ENCODE data around the gene PNPO. TPM values are rescaled to one million over a fixed set of nuclear protein-coding genes. Genes with fewer than 3 reads are reported as not detected.

PNPO gene
- total and polyA plus RNA-seq, 2 of the 8 experiments (the other 6 are each of a cell fraction or from before 2014, with no cell fraction given), result 7.0 to 8.1 TPM

DNA sequence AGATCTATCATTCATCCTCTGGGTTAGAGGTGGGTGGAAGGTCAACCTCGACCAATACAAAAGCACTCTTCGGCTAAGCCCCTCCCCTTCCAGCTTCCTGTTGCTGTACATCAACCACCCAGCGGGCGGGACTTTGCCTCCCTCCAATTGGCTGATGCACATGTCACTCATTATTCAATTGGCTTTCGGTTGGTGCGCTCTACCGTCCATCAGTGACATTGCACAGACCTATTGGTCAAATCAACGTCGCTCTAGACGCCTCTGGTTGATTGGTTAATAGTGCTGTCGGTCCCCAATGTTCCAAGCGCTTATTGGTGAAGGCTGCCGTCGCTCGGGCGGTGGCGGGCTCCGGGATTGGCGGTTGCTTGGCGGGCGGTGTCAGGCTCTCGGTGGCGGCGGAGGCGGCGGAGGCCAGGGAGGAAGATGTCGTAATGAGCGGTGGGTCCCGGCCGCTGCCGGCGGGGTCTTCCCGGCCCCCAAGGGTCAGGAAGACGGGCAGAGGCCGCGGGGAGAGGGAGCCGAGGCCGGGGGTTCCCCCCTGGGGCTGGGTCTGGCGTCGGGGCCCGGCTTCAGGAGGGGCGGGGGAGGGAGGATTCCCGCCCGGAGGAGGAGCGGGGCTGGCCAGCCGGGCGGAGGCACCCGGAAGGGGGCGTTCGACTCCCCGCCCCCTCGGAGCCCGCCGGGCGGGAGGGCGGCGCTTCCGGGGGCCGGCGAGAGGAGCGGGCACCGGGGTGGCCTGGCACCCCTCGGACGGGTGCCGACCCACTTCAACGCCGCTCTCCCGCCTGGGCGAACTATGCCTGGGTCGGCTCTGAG, 45.3 kb upstream of the PNPO start, which contains the start of gene SP2 (continued):
- TF ChIP-seq, protein P1, sequence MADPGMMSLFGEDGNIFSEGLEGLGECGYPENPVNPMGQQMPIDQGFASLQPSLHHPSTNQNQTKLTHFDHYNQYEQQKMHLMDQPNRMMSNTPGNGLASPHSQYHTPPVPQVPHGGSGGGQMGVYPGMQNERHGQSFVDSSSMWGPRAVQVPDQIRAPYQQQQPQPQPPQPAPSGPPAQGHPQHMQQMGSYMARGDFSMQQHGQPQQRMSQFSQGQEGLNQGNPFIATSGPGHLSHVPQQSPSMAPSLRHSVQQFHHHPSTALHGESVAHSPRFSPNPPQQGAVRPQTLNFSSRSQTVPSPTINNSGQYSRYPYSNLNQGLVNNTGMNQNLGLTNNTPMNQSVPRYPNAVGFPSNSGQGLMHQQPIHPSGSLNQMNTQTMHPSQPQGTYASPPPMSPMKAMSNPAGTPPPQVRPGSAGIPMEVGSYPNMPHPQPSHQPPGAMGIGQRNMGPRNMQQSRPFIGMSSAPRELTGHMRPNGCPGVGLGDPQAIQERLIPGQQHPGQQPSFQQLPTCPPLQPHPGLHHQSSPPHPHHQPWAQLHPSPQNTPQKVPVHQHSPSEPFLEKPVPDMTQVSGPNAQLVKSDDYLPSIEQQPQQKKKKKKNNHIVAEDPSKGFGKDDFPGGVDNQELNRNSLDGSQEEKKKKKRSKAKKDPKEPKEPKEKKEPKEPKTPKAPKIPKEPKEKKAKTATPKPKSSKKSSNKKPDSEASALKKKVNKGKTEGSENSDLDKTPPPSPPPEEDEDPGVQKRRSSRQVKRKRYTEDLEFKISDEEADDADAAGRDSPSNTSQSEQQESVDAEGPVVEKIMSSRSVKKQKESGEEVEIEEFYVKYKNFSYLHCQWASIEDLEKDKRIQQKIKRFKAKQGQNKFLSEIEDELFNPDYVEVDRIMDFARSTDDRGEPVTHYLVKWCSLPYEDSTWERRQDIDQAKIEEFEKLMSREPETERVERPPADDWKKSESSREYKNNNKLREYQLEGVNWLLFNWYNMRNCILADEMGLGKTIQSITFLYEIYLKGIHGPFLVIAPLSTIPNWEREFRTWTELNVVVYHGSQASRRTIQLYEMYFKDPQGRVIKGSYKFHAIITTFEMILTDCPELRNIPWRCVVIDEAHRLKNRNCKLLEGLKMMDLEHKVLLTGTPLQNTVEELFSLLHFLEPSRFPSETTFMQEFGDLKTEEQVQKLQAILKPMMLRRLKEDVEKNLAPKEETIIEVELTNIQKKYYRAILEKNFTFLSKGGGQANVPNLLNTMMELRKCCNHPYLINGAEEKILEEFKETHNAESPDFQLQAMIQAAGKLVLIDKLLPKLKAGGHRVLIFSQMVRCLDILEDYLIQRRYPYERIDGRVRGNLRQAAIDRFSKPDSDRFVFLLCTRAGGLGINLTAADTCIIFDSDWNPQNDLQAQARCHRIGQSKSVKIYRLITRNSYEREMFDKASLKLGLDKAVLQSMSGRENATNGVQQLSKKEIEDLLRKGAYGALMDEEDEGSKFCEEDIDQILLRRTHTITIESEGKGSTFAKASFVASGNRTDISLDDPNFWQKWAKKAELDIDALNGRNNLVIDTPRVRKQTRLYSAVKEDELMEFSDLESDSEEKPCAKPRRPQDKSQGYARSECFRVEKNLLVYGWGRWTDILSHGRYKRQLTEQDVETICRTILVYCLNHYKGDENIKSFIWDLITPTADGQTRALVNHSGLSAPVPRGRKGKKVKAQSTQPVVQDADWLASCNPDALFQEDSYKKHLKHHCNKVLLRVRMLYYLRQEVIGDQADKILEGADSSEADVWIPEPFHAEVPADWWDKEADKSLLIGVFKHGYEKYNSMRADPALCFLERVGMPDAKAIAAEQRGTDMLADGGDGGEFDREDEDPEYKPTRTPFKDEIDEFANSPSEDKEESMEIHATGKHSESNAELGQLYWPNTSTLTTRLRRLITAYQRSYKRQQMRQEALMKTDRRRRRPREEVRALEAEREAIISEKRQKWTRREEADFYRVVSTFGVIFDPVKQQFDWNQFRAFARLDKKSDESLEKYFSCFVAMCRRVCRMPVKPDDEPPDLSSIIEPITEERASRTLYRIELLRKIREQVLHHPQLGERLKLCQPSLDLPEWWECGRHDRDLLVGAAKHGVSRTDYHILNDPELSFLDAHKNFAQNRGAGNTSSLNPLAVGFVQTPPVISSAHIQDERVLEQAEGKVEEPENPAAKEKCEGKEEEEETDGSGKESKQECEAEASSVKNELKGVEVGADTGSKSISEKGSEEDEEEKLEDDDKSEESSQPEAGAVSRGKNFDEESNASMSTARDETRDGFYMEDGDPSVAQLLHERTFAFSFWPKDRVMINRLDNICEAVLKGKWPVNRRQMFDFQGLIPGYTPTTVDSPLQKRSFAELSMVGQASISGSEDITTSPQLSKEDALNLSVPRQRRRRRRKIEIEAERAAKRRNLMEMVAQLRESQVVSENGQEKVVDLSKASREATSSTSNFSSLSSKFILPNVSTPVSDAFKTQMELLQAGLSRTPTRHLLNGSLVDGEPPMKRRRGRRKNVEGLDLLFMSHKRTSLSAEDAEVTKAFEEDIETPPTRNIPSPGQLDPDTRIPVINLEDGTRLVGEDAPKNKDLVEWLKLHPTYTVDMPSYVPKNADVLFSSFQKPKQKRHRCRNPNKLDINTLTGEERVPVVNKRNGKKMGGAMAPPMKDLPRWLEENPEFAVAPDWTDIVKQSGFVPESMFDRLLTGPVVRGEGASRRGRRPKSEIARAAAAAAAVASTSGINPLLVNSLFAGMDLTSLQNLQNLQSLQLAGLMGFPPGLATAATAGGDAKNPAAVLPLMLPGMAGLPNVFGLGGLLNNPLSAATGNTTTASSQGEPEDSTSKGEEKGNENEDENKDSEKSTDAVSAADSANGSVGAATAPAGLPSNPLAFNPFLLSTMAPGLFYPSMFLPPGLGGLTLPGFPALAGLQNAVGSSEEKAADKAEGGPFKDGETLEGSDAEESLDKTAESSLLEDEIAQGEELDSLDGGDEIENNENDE (IDR thresholded peaks at IDR 0.05; ENCODE audit: insufficient replicate concordance, low read length), result no peak
- TF ChIP-seq SIN3A (conservative IDR thresholded peaks at IDR 0.05 in 1 of 2, IDR thresholded peaks at IDR 0.05 in 1 of 2; ENCODE audit: low read depth in 1 of 2, low read length in 2 of 2), result no peak; a peak in 1 of 4 replicates
- TF ChIP-seq SP2 (IDR thresholded peaks at IDR 0.05; ENCODE audit: low read length), result peak; percentile 100
- 0 out of 2 replicates have a peak, but pooled peaks have one; percentile 29 for TF ChIP-seq JUND (IDR thresholded peaks at IDR 0.05; ENCODE audit: low read length)
- peak; percentile 98 for TF ChIP-seq SP4 (IDR thresholded peaks at IDR 0.05; ENCODE audit: low read length)
- peak; percentile 7 for TF ChIP-seq ASH2L (IDR thresholded peaks at IDR 0.05; ENCODE audit: low read length)
- TF ChIP-seq KDM4A (IDR thresholded peaks at IDR 0.05; ENCODE audit: low read depth, low read length, severe bottlenecking), result peak; percentile 73
- peak; percentile 90 for TF ChIP-seq CREB1 (IDR thresholded peaks at IDR 0.05)
- TF ChIP-seq POLR2AphosphoS5 (IDR thresholded peaks at IDR 0.05; ENCODE audit: low read depth, low read length), result peak; percentile 14; the same call in 1 of the 2 replicates
- TF ChIP-seq POLR2A (IDR thresholded peaks at IDR 0.05; ENCODE audit: control extremely low read depth in 1 of 2, low read depth in 2 of 2, low read length in 2 of 2), result peak; percentile 53 to 75
- peak; percentile 25; the same call in 1 of the 2 replicates for TF ChIP-seq SIX5 (IDR thresholded peaks at IDR 0.05; ENCODE audit: low read depth, low read length)

All from H1 (cell line).